Neutrophil (primary cell): ENCODE measurements around the gene FAM149A.

Experiments used
- H3K27ac ChIP-seq: fragments of 200-600 bp; sonication (generic); 2 replicates; pipeline ENCODE4 v1.5.1; 2016; ENCODE audit warnings: mild to moderate bottlenecking, moderate library complexity
- H3K27me3 ChIP-seq: fragments of 200-600 bp; sonication (generic); 2 replicates; pipeline ENCODE4 v1.6.0; 2016; ENCODE audit warnings: mild to moderate bottlenecking
- H3K36me3 ChIP-seq: fragments of 200-600 bp; sonication (generic); 2 replicates; pipeline ENCODE4 v1.5.1; 2017
- H3K4me1 ChIP-seq, 2 experiments: fragments of 200-600 bp in 1 of 2; sonication (generic) in 1 of 2; 1 replicate in 1 of 2; 2 replicates in 1 of 2; pipeline versions ENCODE4 v1.5.1 to v1.6.1; 2013 to 2016; ENCODE audit warnings: low read depth in 1 of 2, low read length in 1 of 2, mild to moderate bottlenecking in 1 of 2, moderate library complexity in 1 of 2; ENCODE audit not compliant: control insufficient read depth in 1 of 2, insufficient read depth in 1 of 2
- H3K4me3 ChIP-seq, 2 experiments: fragments of 200-600 bp in 1 of 2; sonication (generic) in 1 of 2; 1 replicate in 1 of 2; 2 replicates in 1 of 2; pipeline ENCODE4 v1.5.1; 2013 to 2016; ENCODE audit warnings: low read depth in 1 of 2, low read length in 1 of 2, mild to moderate bottlenecking in 1 of 2, moderate library complexity in 1 of 2
- H3K9me3 ChIP-seq: fragments of 200-600 bp; sonication (generic); 2 replicates; pipeline ENCODE4 v1.5.1; 2016
- CTCF ChIP-seq: fragments of 200-600 bp; sonication (generic); IDR thresholded peaks from 2 replicates; pipeline ENCODE4 v1.5.1; 2016; ENCODE audit warnings: antibody characterized with exemption

The FAM149A gene

GRCh38 chr4:186104114-186104889 lies at the start of gene FAM149A:
Gene FAM149A (plus strand): TSS chr4:186104704.
- H3K4me1 ChIP-seq, result no peaks in the 10 kb centered on the region
- peaks cover 82% of the 10 kb centered on the region for H3K27me3 ChIP-seq
- H3K4me3 ChIP-seq, result no peak within 1 kb of the TSS
- H3K36me3 ChIP-seq, result no peaks in the 10 kb centered on the region
- no peaks in the 10 kb centered on the region for H3K9me3 ChIP-seq
- H3K27ac ChIP-seq, result no peak within 1 kb of the TSS
- no peak for TF ChIP-seq CTCF

GRCh38 chr4:186058253-186058979 lies 46.1 kb upstream of the FAM149A start:
- Histone ChIP-seq H3K4me1 (no peaks in the 10 kb centered on the region), H3K27ac (no peak overlapping the region), H3K36me3 (no peaks in the 10 kb centered on the region), H3K9me3 (no peaks in the 10 kb centered on the region), H3K4me3 (no peak overlapping the region), H3K27me3 (peaks cover 5% of the 10 kb centered on the region)
- TF ChIP-seq CTCF, result no peak

- H3K36me3 ChIP-seq, result no peaks in the 10 kb centered on the region
- peaks cover 5% of the 10 kb centered on the region for H3K27me3 ChIP-seq
- H3K27ac ChIP-seq, result no peak overlapping the region
- no peaks in the 10 kb centered on the region for H3K9me3 ChIP-seq
- no peak for TF ChIP-seq CTCF
- H3K4me3 ChIP-seq, result no peak overlapping the region
- H3K4me1 ChIP-seq, result no peaks in the 10 kb centered on the region
These were observed 45.6 kb upstream of the FAM149A start for GRCh38 chr4:186058980-186059316.

GRCh38 chr4:186061921-186062320 lies 42.6 kb upstream of the FAM149A start:
- no peaks in the 10 kb centered on the region for H3K9me3 ChIP-seq
- H3K4me3 ChIP-seq, result no peak overlapping the region
- H3K27me3 ChIP-seq, result peaks cover 9% of the 10 kb centered on the region
- no peak overlapping the region for H3K27ac ChIP-seq
- no peaks in the 10 kb centered on the region for H3K36me3 ChIP-seq
- TF ChIP-seq CTCF, result no peak
- H3K4me1 ChIP-seq, result no peaks in the 10 kb centered on the region

- no peaks in the 10 kb centered on the region for H3K36me3 ChIP-seq
- no peak for TF ChIP-seq CTCF
- peaks cover 7 to 16% of the 10 kb centered on the region in 2 experiments for H3K4me1 ChIP-seq
- peak overlapping the region in 1 of 2 experiments; percentile 55 for H3K4me3 ChIP-seq
- no peak overlapping the region for H3K27ac ChIP-seq
- H3K27me3 ChIP-seq, result peaks cover 16% of the 10 kb centered on the region
- H3K9me3 ChIP-seq, result no peaks in the 10 kb centered on the region
These were observed 36.6 kb upstream of the FAM149A start for GRCh38 chr4:186067757-186068385.
